Parathyroid adenoma (tissue), 2 donors: ENCODE data around the gene WDR37.

ENCODE experiments used
- H2AFZ ChIP-seq: fragments of 300-600 bp; sonication (generic); one replicate; pipeline ENCODE4 v1.7.0; 2017; ENCODE audit warnings: antibody characterized with exemption, mild to moderate bottlenecking
- H3K27ac ChIP-seq: fragments of 300-600 bp; sonication (generic); one replicate; pipeline ENCODE4 v1.7.0; 2017
- H3K27me3 ChIP-seq: fragments of 300-600 bp; sonication (generic); one replicate; pipeline ENCODE4 v1.7.0; 2017; ENCODE audit warnings: low read length; ENCODE audit not compliant: control insufficient read depth, insufficient read depth
- H3K36me3 ChIP-seq: fragments of 300-600 bp; sonication (generic); one replicate; pipeline ENCODE4 v1.7.0; 2017; ENCODE audit warnings: low read length; ENCODE audit not compliant: control insufficient read depth, insufficient read depth
- H3K4me1 ChIP-seq: fragments of 300-600 bp; sonication (generic); one replicate; pipeline ENCODE4 v1.7.0; 2017; ENCODE audit warnings: control low read depth
- H3K4me2 ChIP-seq: fragments of 300-600 bp; sonication (generic); one replicate; pipeline ENCODE4 v1.7.0; 2017; ENCODE audit warnings: low read length
- H3K4me3 ChIP-seq: fragments of 300-600 bp; sonication (generic); one replicate; pipeline ENCODE4 v1.7.0; 2017; ENCODE audit warnings: low read depth, low read length
- H3K79me2 ChIP-seq: fragments of 300-600 bp; sonication (generic); one replicate; pipeline ENCODE4 v1.7.0; 2017; ENCODE audit warnings: control low read depth
- H3K9ac ChIP-seq: fragments of 300-600 bp; sonication (generic); one replicate; pipeline ENCODE4 v1.7.0; 2017; ENCODE audit warnings: mild to moderate bottlenecking
- H3K9me3 ChIP-seq: fragments of 300-600 bp; sonication (generic); one replicate; pipeline ENCODE4 v1.7.0; 2017; ENCODE audit warnings: low read length; ENCODE audit not compliant: control insufficient read depth
- CTCF ChIP-seq: fragments of 300-600 bp; sonication (generic); IDR thresholded peaks from one replicate; pipeline ENCODE4 v1.7.0; 2017; ENCODE audit warnings: antibody characterized with exemption, mild to moderate bottlenecking
- donor health status: primary hyperparathyroidism.

Gene WDR37

GRCh38 chr10:1166101-1166827 lies 110.1 kb downstream of the WDR37 start:
- Histone ChIP-seq H3K9me3 (no peaks in the 10 kb centered on the region), H3K4me1 (no peaks in the 10 kb centered on the region), H3K36me3 (no peaks in the 10 kb centered on the region), H3K27me3 (no peaks in the 10 kb centered on the region), H3K4me2 (no peak overlapping the region), H3K9ac (no peak overlapping the region), H2AFZ (no peak overlapping the region), H3K27ac (no peak overlapping the region), H3K4me3 (no peak overlapping the region), H3K79me2 (no peaks in the 10 kb centered on the region)
- no peak for TF ChIP-seq CTCF

GRCh38 chr10:1166828-1167275 lies 110.7 kb downstream of the WDR37 start:
- Histone ChIP-seq H3K36me3 (no peaks in the 10 kb centered on the region), H3K79me2 (no peaks in the 10 kb centered on the region), H2AFZ (no peak overlapping the region), H3K4me1 (no peaks in the 10 kb centered on the region), H3K4me2 (no peak overlapping the region), H3K27ac (no peak overlapping the region), H3K9ac (no peak overlapping the region), H3K27me3 (no peaks in the 10 kb centered on the region), H3K4me3 (no peak overlapping the region), H3K9me3 (no peaks in the 10 kb centered on the region)
- no peak for TF ChIP-seq CTCF

GRCh38 chr10:1168763-1169162 lies 112.6 kb downstream of the WDR37 start:
- Histone ChIP-seq H3K4me1 (no peaks in the 10 kb centered on the region), H3K79me2 (no peaks in the 10 kb centered on the region), H3K36me3 (no peaks in the 10 kb centered on the region), H3K4me3 (no peak overlapping the region), H2AFZ (no peak overlapping the region), H3K27ac (no peak overlapping the region), H3K9me3 (no peaks in the 10 kb centered on the region), H3K27me3 (no peaks in the 10 kb centered on the region), H3K4me2 (no peak overlapping the region), H3K9ac (no peak overlapping the region)
- TF ChIP-seq CTCF, result no peak

GRCh38 chr10:1169186-1169885 lies 113.2 kb downstream of the WDR37 start:
- H3K9me3 ChIP-seq, result no peaks in the 10 kb centered on the region
- H2AFZ ChIP-seq, result no peak overlapping the region
- no peaks in the 10 kb centered on the region for H3K27me3 ChIP-seq
- no peaks in the 10 kb centered on the region for H3K79me2 ChIP-seq
- no peaks in the 10 kb centered on the region for H3K4me1 ChIP-seq
- TF ChIP-seq CTCF, result no peak
- H3K36me3 ChIP-seq, result no peaks in the 10 kb centered on the region
- no peak overlapping the region for H3K4me2 ChIP-seq
- no peak overlapping the region for H3K27ac ChIP-seq
- no peak overlapping the region for H3K4me3 ChIP-seq
- H3K9ac ChIP-seq, result no peak overlapping the region
